ENCODE results near the gene MAPK8IP3. TPM values are rescaled to one million over a fixed set of nuclear protein-coding genes. Genes with fewer than 3 reads are reported as not detected.

Gene MAPK8IP3
- total and polyA plus RNA-seq, 9 of the 15 experiments (the other 6 are each of a cell fraction or from before 2014, with no cell fraction given): 0.17 to 58.7 (median 16.7) TPM

- peak; percentile 100 for TF ChIP-seq CTCFL (IDR thresholded peaks at IDR 0.05; ENCODE audit: borderline replicate concordance, insufficient read depth, low read depth, low read length, poor library complexity, severe bottlenecking)
- TF ChIP-seq ZNF224 (CRISPR knock-in tag; IDR thresholded peaks at IDR 0.05): no peak
- peak; percentile 93 for TF ChIP-seq HMGN3 (IDR thresholded peaks at IDR 0.05; ENCODE audit: borderline replicate concordance, extremely low read depth, insufficient read length, low read depth, low read length)
- no peak for TF ChIP-seq USF1 (CRISPR knock-in tag; IDR thresholded peaks at IDR 0.05)
- TF ChIP-seq E2F5 (CRISPR knock-in tag; IDR thresholded peaks at IDR 0.05): no peak
- TF ChIP-seq TRIM28 (IDR thresholded peaks at IDR 0.05): no peak; the same call in none of the 2 replicates
- TF ChIP-seq, protein P1, sequence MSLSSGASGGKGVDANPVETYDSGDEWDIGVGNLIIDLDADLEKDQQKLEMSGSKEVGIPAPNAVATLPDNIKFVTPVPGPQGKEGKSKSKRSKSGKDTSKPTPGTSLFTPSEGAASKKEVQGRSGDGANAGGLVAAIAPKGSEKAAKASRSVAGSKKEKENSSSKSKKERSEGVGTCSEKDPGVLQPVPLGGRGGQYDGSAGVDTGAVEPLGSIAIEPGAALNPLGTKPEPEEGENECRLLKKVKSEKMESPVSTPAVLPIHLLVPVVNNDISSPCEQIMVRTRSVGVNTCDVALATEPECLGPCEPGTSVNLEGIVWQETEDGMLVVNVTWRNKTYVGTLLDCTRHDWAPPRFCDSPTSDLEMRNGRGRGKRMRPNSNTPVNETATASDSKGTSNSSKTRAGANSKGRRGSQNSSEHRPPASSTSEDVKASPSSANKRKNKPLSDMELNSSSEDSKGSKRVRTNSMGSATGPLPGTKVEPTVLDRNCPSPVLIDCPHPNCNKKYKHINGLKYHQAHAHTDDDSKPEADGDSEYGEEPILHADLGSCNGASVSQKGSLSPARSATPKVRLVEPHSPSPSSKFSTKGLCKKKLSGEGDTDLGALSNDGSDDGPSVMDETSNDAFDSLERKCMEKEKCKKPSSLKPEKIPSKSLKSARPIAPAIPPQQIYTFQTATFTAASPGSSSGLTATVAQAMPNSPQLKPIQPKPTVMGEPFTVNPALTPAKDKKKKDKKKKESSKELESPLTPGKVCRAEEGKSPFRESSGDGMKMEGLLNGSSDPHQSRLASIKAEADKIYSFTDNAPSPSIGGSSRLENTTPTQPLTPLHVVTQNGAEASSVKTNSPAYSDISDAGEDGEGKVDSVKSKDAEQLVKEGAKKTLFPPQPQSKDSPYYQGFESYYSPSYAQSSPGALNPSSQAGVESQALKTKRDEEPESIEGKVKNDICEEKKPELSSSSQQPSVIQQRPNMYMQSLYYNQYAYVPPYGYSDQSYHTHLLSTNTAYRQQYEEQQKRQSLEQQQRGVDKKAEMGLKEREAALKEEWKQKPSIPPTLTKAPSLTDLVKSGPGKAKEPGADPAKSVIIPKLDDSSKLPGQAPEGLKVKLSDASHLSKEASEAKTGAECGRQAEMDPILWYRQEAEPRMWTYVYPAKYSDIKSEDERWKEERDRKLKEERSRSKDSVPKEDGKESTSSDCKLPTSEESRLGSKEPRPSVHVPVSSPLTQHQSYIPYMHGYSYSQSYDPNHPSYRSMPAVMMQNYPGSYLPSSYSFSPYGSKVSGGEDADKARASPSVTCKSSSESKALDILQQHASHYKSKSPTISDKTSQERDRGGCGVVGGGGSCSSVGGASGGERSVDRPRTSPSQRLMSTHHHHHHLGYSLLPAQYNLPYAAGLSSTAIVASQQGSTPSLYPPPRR (CRISPR knock-in tag; IDR thresholded peaks at IDR 0.05; ENCODE audit: borderline replicate concordance): no peak
- TF ChIP-seq, protein P2, sequence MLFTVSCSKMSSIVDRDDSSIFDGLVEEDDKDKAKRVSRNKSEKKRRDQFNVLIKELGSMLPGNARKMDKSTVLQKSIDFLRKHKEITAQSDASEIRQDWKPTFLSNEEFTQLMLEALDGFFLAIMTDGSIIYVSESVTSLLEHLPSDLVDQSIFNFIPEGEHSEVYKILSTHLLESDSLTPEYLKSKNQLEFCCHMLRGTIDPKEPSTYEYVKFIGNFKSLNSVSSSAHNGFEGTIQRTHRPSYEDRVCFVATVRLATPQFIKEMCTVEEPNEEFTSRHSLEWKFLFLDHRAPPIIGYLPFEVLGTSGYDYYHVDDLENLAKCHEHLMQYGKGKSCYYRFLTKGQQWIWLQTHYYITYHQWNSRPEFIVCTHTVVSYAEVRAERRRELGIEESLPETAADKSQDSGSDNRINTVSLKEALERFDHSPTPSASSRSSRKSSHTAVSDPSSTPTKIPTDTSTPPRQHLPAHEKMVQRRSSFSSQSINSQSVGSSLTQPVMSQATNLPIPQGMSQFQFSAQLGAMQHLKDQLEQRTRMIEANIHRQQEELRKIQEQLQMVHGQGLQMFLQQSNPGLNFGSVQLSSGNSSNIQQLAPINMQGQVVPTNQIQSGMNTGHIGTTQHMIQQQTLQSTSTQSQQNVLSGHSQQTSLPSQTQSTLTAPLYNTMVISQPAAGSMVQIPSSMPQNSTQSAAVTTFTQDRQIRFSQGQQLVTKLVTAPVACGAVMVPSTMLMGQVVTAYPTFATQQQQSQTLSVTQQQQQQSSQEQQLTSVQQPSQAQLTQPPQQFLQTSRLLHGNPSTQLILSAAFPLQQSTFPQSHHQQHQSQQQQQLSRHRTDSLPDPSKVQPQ (CRISPR knock-in tag; IDR thresholded peaks at IDR 0.05; ENCODE audit: borderline replicate concordance): no peak
- TF ChIP-seq DDX20 (tag; IDR thresholded peaks at IDR 0.05; ENCODE audit: low read depth): no peak
- TF ChIP-seq NUFIP1 (IDR thresholded peaks at IDR 0.05; ENCODE audit: partially characterized antibody): no peak
- TF ChIP-seq CBX2 (IDR thresholded peaks at IDR 0.05; ENCODE audit: insufficient read depth, low read length, poor library complexity, severe bottlenecking): no peak
- TF ChIP-seq ZNF668 (CRISPR knock-in tag; IDR thresholded peaks at IDR 0.05): no peak
- no peak for TF ChIP-seq ZNF77 (CRISPR knock-in tag; IDR thresholded peaks at IDR 0.05)
- TF ChIP-seq PML (IDR thresholded peaks at IDR 0.05; ENCODE audit: low read length): peak; percentile 82
Observed at GRCh38 chr16:1705688-1706385, at the start of gene MAPK8IP3 (continued).
